GM12878 (cell line): Measurements from ENCODE around the gene C19orf44.

Experiments used
- CHD1 ChIP-seq: IDR thresholded peaks from 2 replicates; pipeline ENCODE4 v1.6.1; 2012; ENCODE audit warnings: low read depth, low read length, improper control_type of control experiment
- EGR1 ChIP-seq, 2 experiments: IDR thresholded peaks; 1 replicate in 1 of 2; 2 replicates in 1 of 2; pipeline ENCODE4 v1.6.1; 2011 to 2012; ENCODE audit warnings: low read depth in 2 of 2, low read length in 2 of 2, borderline replicate concordance in 1 of 2, mild to moderate bottlenecking in 1 of 2, moderate library complexity in 1 of 2
- NBN ChIP-seq: fragments of 450-650 bp; IDR thresholded peaks from 2 replicates; pipeline ENCODE4 v1.6.1; 2016
- NFYB ChIP-seq: IDR thresholded peaks from 2 replicates; pipeline ENCODE4 v1.6.1; 2011; ENCODE audit warnings: low read depth, mild to moderate bottlenecking, low read length, improper control_type of control experiment, moderate library complexity; ENCODE audit not compliant: insufficient read depth
- POLR2AphosphoS5 ChIP-seq: IDR thresholded peaks from 2 replicates; pipeline ENCODE4 v1.6.1; 2011; ENCODE audit warnings: mild to moderate bottlenecking, low read length, inconsistent platforms
- TCF12 ChIP-seq: IDR thresholded peaks from 2 replicates; pipeline ENCODE4 v1.6.1; 2011; ENCODE audit warnings: low read depth, mild to moderate bottlenecking, low read length
- ZNF24 ChIP-seq: fragments of 450-650 bp; IDR thresholded peaks from 2 replicates; pipeline ENCODE4 v1.6.1; 2017; ENCODE audit warnings: antibody characterized with exemption, mild to moderate bottlenecking

GRCh38 chr19:16509141-16510061 lies 13.2 kb downstream of the C19orf44 start:
- TF ChIP-seq CHD1 (no peak), POLR2AphosphoS5 (no peak), ZNF24 (no peak), TCF12 (no peak), EGR1 (IDR thresholded peaks at IDR 0.05; ENCODE audit: borderline replicate concordance in 1 of 2, low read depth in 2 of 2, low read length in 2 of 2) (no peak), NFYB (no peak), NBN (no peak)
